ENCODE data around the gene RNH1.

The RNH1 gene

GRCh38 chr11:506995-507726, at the start of gene RNH1:
TSS of gene RNH1 (minus strand) at chr11:507242. CDS start at chr11:502162, 5,080 bp downstream.
- peak; percentile 99 for DNase-seq

- DNase-seq = no peak
These were observed 49.0 kb upstream of the RNH1 start for GRCh38 chr11:555780-556661.

- no peak for DNase-seq
These were observed 48.3 kb upstream of the RNH1 start for GRCh38 chr11:555227-555779.

GRCh38 chr11:554428-555226, 47.6 kb upstream of the RNH1 start:
- no peak for DNase-seq

- DNase-seq = no peak
These were observed 46.9 kb upstream of the RNH1 start for GRCh38 chr11:553988-554340.

- no peak for DNase-seq
These were observed 46.3 kb upstream of the RNH1 start for GRCh38 chr11:553083-553987.

GRCh38 chr11:551596-551995, 44.6 kb upstream of the RNH1 start:
- DNase-seq = no peak

- no peak for DNase-seq
These were observed 44.1 kb upstream of the RNH1 start for GRCh38 chr11:551131-551530.

GRCh38 chr11:550746-551085, 43.7 kb upstream of the RNH1 start:
- DNase-seq = no peak

GRCh38 chr11:550021-550745, 43.1 kb upstream of the RNH1 start:
- DNase-seq = no peak

GRCh38 chr11:548700-549603, 41.9 kb upstream of the RNH1 start:
- no peak for DNase-seq

- no peak for DNase-seq
These were observed 38.1 kb upstream of the RNH1 start for GRCh38 chr11:545171-545570.

GRCh38 chr11:544817-545166, 37.8 kb upstream of the RNH1 start:
- no peak for DNase-seq

GRCh38 chr11:541433-541885, 34.4 kb upstream of the RNH1 start:
- DNase-seq = peak; percentile 14

GRCh38 chr11:540583-541432, 33.8 kb upstream of the RNH1 start:
- peak; percentile 18 for DNase-seq

GRCh38 chr11:539971-540481, 33.0 kb upstream of the RNH1 start:
- peak; percentile 22 for DNase-seq

- DNase-seq = peak; percentile 20
These were observed 31.5 kb upstream of the RNH1 start for GRCh38 chr11:538431-539051.

GRCh38 chr11:537622-538430, 30.8 kb upstream of the RNH1 start:
- peak; percentile 20 for DNase-seq
